Gastroesophageal sphincter (tissue), 4 donors: Measurements from ENCODE around the gene TP53BP2. TPM values are rescaled to one million over a fixed set of nuclear protein-coding genes. Genes with fewer than 3 reads are reported as not detected.
"Not testable (repeated sequence)": the region's sequence is repeated elsewhere in the genome, so short reads cannot be mapped to it uniquely, and the experiment has no call there.

Experiments used
- ATAC-seq: fragments of 150-250 bp; one replicate; pipeline ENCODE4 v1.9.1; 2016; ENCODE audit warnings: mild to moderate bottlenecking, moderate library complexity
- H3K27ac ChIP-seq, 4 donors: fragments of 200-600 bp; sonication (generic) in 3 of 4; 1 replicate in 3 of 4; 2 replicates in 1 of 4; pipeline ENCODE4 v1.5.1; 2016 to 2019
- H3K27me3 ChIP-seq: fragments of 200-600 bp; sonication (generic); one replicate; pipeline ENCODE4 v1.5.1; 2019
- H3K36me3 ChIP-seq, 2 donors: fragments of 200-600 bp; sonication (generic); one replicate each; pipeline ENCODE4 v1.5.1; 2019; ENCODE audit warnings: control low read depth in 1 of 2
- H3K4me1 ChIP-seq, 3 donors: fragments of 200-600 bp; sonication (generic); 1 replicate in 2 of 3; 2 replicates in 1 of 3; pipeline ENCODE4 v1.5.1; 2016 to 2019; ENCODE audit warnings: control low read depth in 2 of 3
- H3K4me3 ChIP-seq, 2 donors: fragments of 200-600 bp; sonication (generic); one replicate each; pipeline ENCODE4 v1.5.1; 2019; ENCODE audit warnings: mild to moderate bottlenecking in 1 of 2, moderate library complexity in 1 of 2
- H3K9me3 ChIP-seq, 3 donors: fragments of 200-600 bp; sonication (generic); one replicate each; pipeline ENCODE4 v1.5.1; 2017 to 2019; ENCODE audit warnings: control low read depth in 2 of 3
- CTCF ChIP-seq, 4 experiments: fragments of 200-600 bp in 2 of 4; fragments of 450-650 bp in 2 of 4; sonication (generic) in 1 of 4; IDR thresholded peaks; one replicate each; pipeline ENCODE4 v1.5.1; 2017 to 2019; ENCODE audit warnings: antibody characterized with exemption in 4 of 4, mild to moderate bottlenecking in 2 of 4, moderate library complexity in 2 of 4
- EP300 ChIP-seq: sonication (generic); formaldehyde crosslinking; IDR thresholded peaks from one replicate; pipeline ENCODE4 v1.6.1; 2017; ENCODE audit warnings: antibody characterized with exemption, mild to moderate bottlenecking
- POLR2A ChIP-seq, 2 donors: fragments of 450-650 bp; IDR thresholded peaks; one replicate each; pipeline ENCODE4 v1.6.1; 2017; ENCODE audit warnings: antibody characterized with exemption in 2 of 2, mild to moderate bottlenecking in 2 of 2, moderate library complexity in 1 of 2
- POLR2AphosphoS5 ChIP-seq: sonication (generic); formaldehyde crosslinking; IDR thresholded peaks from one replicate; pipeline ENCODE4 v1.6.1; 2017; ENCODE audit warnings: antibody characterized with exemption
- WGBS, 2 donors: methylation state at CpG; one replicate each; pipeline ENCODE4 v1.1.5; 2018; ENCODE audit warnings: low coverage in 1 of 2; 5-methylcytosine and 5-hydroxymethylcytosine counted together
- total RNA-seq, 4 donors: library from RNA; depleted of rRNA; stranded (reverse); fragments of >200 nt; gene quantifications; one replicate each; pipeline ENCODE4 v1.1.0, GENCODE V29; 2016

TP53BP2 gene
- total RNA-seq, 4 donors from 2014 or later, result 30.0 to 85.3 (median 52.3) TPM

- ATAC-seq, result no peak
- TF ChIP-seq CTCF (IDR thresholded peaks at IDR 0.05), result no peak
- no peak for TF ChIP-seq POLR2AphosphoS5
- TF ChIP-seq EP300, result no peak
- 76 to 90% methylated on average over 2 to 4 of the region's 14 CpGs for WGBS, 2 donors
These were observed 25.1 kb upstream of the TP53BP2 start for GRCh38 chr1:223870617-223871574.

GRCh38 chr1:223864599-223865368 is 19.0 kb upstream of the TP53BP2 start:
- not testable (repeated sequence) for H3K36me3 ChIP-seq, H3K27ac ChIP-seq, ATAC-seq, H3K27me3 ChIP-seq, H3K4me3 ChIP-seq, H3K9me3 ChIP-seq, H3K4me1 ChIP-seq
- 87 to 92% methylated on average over 3 to 9 of the region's 19 CpGs for WGBS, 2 donors

More at GRCh38 chr1:223870617-223871574, 25.1 kb upstream of the TP53BP2 start:
- Histone ChIP-seq H3K27ac (no peak overlapping the region), H3K4me1 (no peaks in the 10 kb centered on the region), H3K36me3 (no peaks in the 10 kb centered on the region), H3K9me3 (no peaks in the 10 kb centered on the region), H3K4me3 (no peak overlapping the region), H3K27me3 (peaks cover 16% of the 10 kb centered on the region)

GRCh38 chr1:223864084-223864483 is 18.3 kb upstream of the TP53BP2 start:
- Histone ChIP-seq H3K27me3 (peaks cover 7% of the 10 kb centered on the region), H3K4me1 (no peaks in the 10 kb centered on the region), H3K36me3 (no peaks in the 10 kb centered on the region), H3K4me3 (no peak overlapping the region), H3K9me3 (no peaks in the 10 kb centered on the region), H3K27ac (no peak overlapping the region)
- no peak for ATAC-seq
- 95% methylated on average over 4 of the region's 17 CpGs; no CpG with 5 or more reads in 1 of the 2 donors for WGBS, 2 donors
- TF ChIP-seq CTCF (IDR thresholded peaks at IDR 0.05) (no peak), POLR2A (IDR thresholded peaks at IDR 0.05) (no peak), POLR2AphosphoS5 (no peak), EP300 (no peak)

- Histone ChIP-seq H3K4me3 (no peak overlapping the region), H3K9me3 (no peaks in the 10 kb centered on the region), H3K4me1 (no peaks in the 10 kb centered on the region), H3K36me3 (no peaks in the 10 kb centered on the region), H3K27ac (no peak overlapping the region), H3K27me3 (peaks cover 7% of the 10 kb centered on the region)
- no peak for ATAC-seq
- WGBS, 2 donors, result 73 to 80% methylated on average over 1 of the region's 1 CpG
- TF ChIP-seq EP300 (no peak), POLR2AphosphoS5 (no peak), POLR2A (IDR thresholded peaks at IDR 0.05) (no peak), CTCF (IDR thresholded peaks at IDR 0.05) (no peak)
These were observed 16.2 kb upstream of the TP53BP2 start for GRCh38 chr1:223861904-223862303.

- TF ChIP-seq POLR2A (IDR thresholded peaks at IDR 0.05) (no peak), EP300 (no peak), CTCF (IDR thresholded peaks at IDR 0.05) (no peak), POLR2AphosphoS5 (no peak)
- Histone ChIP-seq H3K4me1 (no peaks in the 10 kb centered on the region), H3K27ac (no peak overlapping the region), H3K27me3 (peaks cover 7% of the 10 kb centered on the region), H3K9me3 (no peaks in the 10 kb centered on the region), H3K4me3 (no peak overlapping the region), H3K36me3 (no peaks in the 10 kb centered on the region)
- WGBS, 2 donors, result 49 to 56% methylated on average over 4 to 5 of the region's 5 CpGs
- no peak for ATAC-seq
These were observed 14.4 kb upstream of the TP53BP2 start for GRCh38 chr1:223860051-223860622.
